Transverse colon (tissue), 4 donors: Measurements from ENCODE around the gene EMC10.

Source experiments
- CTCF ChIP-seq, 5 experiments: fragments of 200-600 bp in 3 of 5; fragments of 450-650 bp in 2 of 5; sonication (generic) in 3 of 5; IDR thresholded peaks; 1 replicate in 2 of 5; 2 replicates in 3 of 5; pipeline ENCODE4 v1.5.1; 2016 to 2017; ENCODE audit warnings: antibody characterized with exemption in 5 of 5, inconsistent platforms in 3 of 5, mild to moderate bottlenecking in 2 of 5, moderate library complexity in 1 of 5
- POLR2AphosphoS5 ChIP-seq, 3 donors: sonication (generic); formaldehyde crosslinking; IDR thresholded peaks; one replicate each; pipeline ENCODE4 v1.6.1; 2016; ENCODE audit warnings: antibody characterized with exemption in 3 of 3

DNA sequence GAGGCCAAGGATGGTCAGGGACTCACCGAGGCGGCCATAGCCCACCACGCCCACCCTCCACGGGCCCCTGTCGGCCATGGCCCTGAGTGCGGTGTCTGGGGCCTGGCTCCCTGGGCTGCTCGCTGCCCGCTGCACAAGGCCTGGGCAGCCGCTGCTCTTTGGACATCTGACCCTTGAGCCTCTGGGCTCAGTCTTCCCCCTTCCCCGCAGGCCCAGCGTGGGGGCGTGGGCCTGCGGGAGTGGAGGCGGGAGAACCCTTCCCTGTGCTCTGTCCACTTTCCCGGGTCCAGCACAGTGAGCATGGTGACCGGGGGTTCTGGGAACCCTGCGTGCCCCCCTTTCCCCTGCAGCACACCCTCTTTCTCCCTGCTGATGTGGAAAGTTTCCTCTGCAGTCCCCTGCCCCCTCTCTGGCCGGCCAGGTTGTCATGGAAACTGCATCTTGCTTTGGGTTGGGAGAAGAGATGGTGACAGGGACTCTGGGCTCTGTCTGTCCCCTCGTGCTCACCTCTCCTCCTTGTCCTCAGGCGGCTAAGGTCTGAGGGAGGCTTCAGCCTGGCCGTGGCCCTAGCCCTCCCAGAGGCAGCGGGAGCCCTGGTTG is 37.5 kb downstream of the EMC10 start, which contains the start of gene ASPDH:
- TF ChIP-seq CTCF (IDR thresholded peaks at IDR 0.05): no peak
- TF ChIP-seq POLR2AphosphoS5 (IDR thresholded peaks at IDR 0.05): no peak
